OCI-LY1 (cell line): ENCODE results near the gene GUCA2A.

Source experiments
- EZH2 ChIP-seq: fragments of 200-600 bp; sonication (generic), shearing (Covaris generic); IDR thresholded peaks from 2 replicates; pipeline ENCODE4 v1.8.0; 2017; ENCODE audit warnings: borderline replicate concordance, mixed run types, mild to moderate bottlenecking, antibody characterized with exemption, low read length, moderate library complexity, mixed read lengths
- TF ChIP-seq, protein P1 (sequence below): fragments of 200-600 bp; sonication (generic), shearing (Covaris generic); IDR thresholded peaks from 2 replicates; pipeline ENCODE4 v1.5.1; 2017; ENCODE audit warnings: mild to moderate bottlenecking, antibody characterized with exemption, low read length, moderate library complexity, mixed read lengths

DNA sequence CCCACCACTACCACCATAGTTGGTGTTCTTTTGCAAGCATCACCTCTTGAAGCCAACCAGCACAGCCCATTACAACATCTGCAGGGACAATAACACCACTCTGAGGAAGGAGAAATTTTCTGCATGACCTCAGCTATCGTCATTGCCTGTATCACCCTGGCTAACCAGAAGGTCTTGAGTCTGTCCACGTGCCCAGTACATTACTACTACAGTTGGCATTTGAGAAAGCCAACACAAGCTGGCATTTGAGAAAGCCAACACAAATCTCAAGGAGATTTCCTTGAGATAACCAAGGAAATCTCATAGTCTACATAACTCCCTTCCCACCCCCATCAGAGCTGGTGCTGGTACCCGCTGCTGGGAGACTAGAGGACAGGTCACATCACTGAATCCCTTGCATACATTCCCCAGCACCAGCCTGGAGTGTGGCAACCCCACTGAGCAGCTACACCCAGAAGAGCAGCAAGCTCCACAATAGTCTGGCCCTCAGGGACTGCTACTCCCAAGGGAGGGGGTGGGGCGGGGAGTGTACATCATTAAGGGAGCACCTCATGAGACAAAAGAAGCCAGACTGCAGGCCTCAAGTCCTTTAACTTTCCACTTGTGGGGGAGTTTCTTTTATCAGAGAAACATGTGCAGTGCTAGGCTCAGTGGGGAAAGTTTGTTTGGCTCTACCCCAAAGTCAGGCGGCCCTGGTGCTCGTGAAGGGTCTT lies 46.0 kb upstream of the GUCA2A start:
- TF ChIP-seq, protein P1, sequence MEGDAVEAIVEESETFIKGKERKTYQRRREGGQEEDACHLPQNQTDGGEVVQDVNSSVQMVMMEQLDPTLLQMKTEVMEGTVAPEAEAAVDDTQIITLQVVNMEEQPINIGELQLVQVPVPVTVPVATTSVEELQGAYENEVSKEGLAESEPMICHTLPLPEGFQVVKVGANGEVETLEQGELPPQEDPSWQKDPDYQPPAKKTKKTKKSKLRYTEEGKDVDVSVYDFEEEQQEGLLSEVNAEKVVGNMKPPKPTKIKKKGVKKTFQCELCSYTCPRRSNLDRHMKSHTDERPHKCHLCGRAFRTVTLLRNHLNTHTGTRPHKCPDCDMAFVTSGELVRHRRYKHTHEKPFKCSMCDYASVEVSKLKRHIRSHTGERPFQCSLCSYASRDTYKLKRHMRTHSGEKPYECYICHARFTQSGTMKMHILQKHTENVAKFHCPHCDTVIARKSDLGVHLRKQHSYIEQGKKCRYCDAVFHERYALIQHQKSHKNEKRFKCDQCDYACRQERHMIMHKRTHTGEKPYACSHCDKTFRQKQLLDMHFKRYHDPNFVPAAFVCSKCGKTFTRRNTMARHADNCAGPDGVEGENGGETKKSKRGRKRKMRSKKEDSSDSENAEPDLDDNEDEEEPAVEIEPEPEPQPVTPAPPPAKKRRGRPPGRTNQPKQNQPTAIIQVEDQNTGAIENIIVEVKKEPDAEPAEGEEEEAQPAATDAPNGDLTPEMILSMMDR, result no peak
- TF ChIP-seq EZH2, result no peak
